Fibroblast of lung (primary cell): Measurements from ENCODE around the gene TJP1.

Source experiments
- CTCF ChIP-seq, 2 donors: IDR thresholded peaks in 1 of 2; conservative IDR thresholded peaks in 1 of 2; 1 replicate in 1 of 2; 2 replicates in 1 of 2; pipeline ENCODE4 v1.5.1; 2011 to 2012; ENCODE audit warnings: low read length in 2 of 2, control low read depth in 1 of 2, inconsistent platforms in 1 of 2, low read depth in 1 of 2, mild to moderate bottlenecking in 1 of 2
- EZH2 ChIP-seq: IDR thresholded peaks from 2 replicates; pipeline ENCODE4 v1.5.1; 2012; ENCODE audit warnings: low read length, control low read depth, mild to moderate bottlenecking; ENCODE audit errors: missing control alignments

- TF ChIP-seq CTCF (conservative IDR thresholded peaks at IDR 0.05 in 1 of 2, IDR thresholded peaks at IDR 0.05 in 1 of 2; ENCODE audit: low read depth in 1 of 2, low read length in 2 of 2) (no peak), EZH2 (no peak)
Measured at GRCh38 chr15:29854413-29854812, 32.1 kb upstream of the TJP1 start.
